Kidney (tissue), 14 donors: Measurements from ENCODE around the gene ITPR1. TPM values are rescaled to one million over a fixed set of nuclear protein-coding genes. Genes with fewer than 3 reads are reported as not detected.

ENCODE experiments used
- DNase-seq, 5 donors: peaks; one replicate each; pipeline ENCODE4 v3.0.0-alpha.2; 2013 to 2020
- FAIRE-seq: peaks from 2 replicates; lab custom pipeline; 2012; peaks lifted over from hg19 to GRCh38; lab: Jason Lieb, UNC
- H3K27ac ChIP-seq, 2 donors: one replicate each; pipeline ENCODE4 v1.7.0; 2013; ENCODE audit warnings: low read depth in 2 of 2, low read length in 2 of 2, inconsistent platforms in 1 of 2
- H3K27me3 ChIP-seq: one replicate; pipeline ENCODE4 v1.7.1; 2013; ENCODE audit warnings: low read length, inconsistent platforms; ENCODE audit not compliant: control insufficient read depth, insufficient read depth
- H3K36me3 ChIP-seq, 3 donors: one replicate each; pipeline versions ENCODE4 v1.7.0 to v1.7.1; 2013; ENCODE audit warnings: low read length in 3 of 3, control low read depth in 1 of 3, inconsistent platforms in 1 of 3; ENCODE audit not compliant: insufficient read depth in 3 of 3, control insufficient read depth in 2 of 3
- H3K4me1 ChIP-seq, 3 donors: one replicate each; pipeline versions ENCODE4 v1.7.0 to v1.7.1; 2013; ENCODE audit warnings: low read length in 3 of 3, inconsistent platforms in 1 of 3, low read depth in 1 of 3; ENCODE audit not compliant: control insufficient read depth in 2 of 3, insufficient read depth in 2 of 3
- H3K4me3 ChIP-seq, 3 donors: one replicate each; pipeline versions ENCODE4 v1.7.0 to v1.8.1; 2013; ENCODE audit warnings: low read length in 3 of 3, control low read depth in 1 of 3, inconsistent platforms in 1 of 3
- H3K9ac ChIP-seq, 3 donors: one replicate each; pipeline versions ENCODE4 v1.7.0 to v1.7.1; 2013; ENCODE audit warnings: low read length in 3 of 3, control low read depth in 1 of 3, inconsistent platforms in 1 of 3
- H3K9me3 ChIP-seq, 3 donors: one replicate each; pipeline versions ENCODE4 v1.7.0 to v1.7.1; 2013; ENCODE audit warnings: low read length in 3 of 3, control low read depth in 1 of 3, inconsistent platforms in 1 of 3; ENCODE audit not compliant: control insufficient read depth in 2 of 3, insufficient read depth in 1 of 3
- intact Hi-C: fragments of 100-400 bp; cut with DNase I; formaldehyde crosslinking; loops from one replicate; pipeline ENCODE4 v1.11.1; 2022
- polyA plus RNA-seq: library from polyadenylated mRNA; stranded (reverse); fragments of 350-450 nt; fragmentation: Illumina TruSeq; extraction: RNeasy Lipid Tissue Mini Kit (QIAGEN cat#74804); gene quantifications from one replicate; pipeline ENCODE4 v1.2.3, GENCODE V29; 2014; ENCODE audit warnings: low read depth, low replicate concordance; ENCODE audit not compliant: insufficient read depth
- total RNA-seq: library from RNA; stranded (reverse); fragmentation: NEBNext Ultra II Directional; extraction: Animal tissue kit (Norgen Biotek cat#: 25700); gene quantifications from one replicate; pipeline ENCODE4 v1.2.1, GENCODE V29; 2021
- TF ChIP-seq, protein P1 (sequence below): IDR thresholded peaks from 3 replicates; pipeline ENCODE4 v1.5.1; 2012; ENCODE audit warnings: mild to moderate bottlenecking, moderate library complexity, borderline replicate concordance; ENCODE audit not compliant: insufficient read depth; ENCODE audit errors: extremely low read depth
- donor health status: control.
- donor health status: control.
- donor health status: control.
- donor health status: control.
- donor health status: control.
- donor health status: DM: yes; HTN: yes; CAD: no.
- donor health status: Normal renal cell carcinoma (clear cell type).

ITPR1 gene
- total and polyA plus RNA-seq, 2 donors from 2014 or later = 30.2 to 81.2 TPM

DNA sequence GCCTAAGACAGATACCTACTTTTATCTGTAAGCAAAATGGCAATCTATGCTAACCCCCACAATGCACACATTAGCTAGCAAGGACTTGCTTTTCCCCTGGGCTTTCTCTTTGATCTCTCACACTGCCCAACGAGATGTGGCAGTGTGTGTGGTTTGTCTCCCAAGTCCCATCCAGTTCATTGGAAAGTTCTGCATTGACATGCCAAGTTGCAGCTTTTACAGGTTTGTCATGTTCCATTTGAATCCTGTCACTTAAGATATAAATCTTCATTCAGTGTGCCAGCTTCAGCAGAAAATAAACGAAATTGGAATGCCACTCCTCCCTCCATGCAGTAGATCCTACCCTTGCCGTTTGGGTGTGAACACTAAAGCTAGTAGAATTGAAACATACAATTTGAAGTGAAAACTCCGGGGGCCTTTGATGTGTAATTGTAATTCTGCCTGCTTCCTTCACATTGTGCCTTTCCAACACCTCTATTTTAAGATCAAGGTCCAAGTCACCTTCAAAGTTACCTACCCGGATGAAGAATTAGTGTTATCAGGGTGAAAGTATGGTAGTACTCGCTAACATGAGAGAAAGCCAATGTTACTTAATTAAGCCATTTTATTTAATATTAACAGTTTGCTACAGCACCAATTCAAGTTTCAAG, 355.2 kb downstream of the ITPR1 start:
- FAIRE-seq (no peak), DNase-seq (no peak)
- intact Hi-C loops = no loop called here
- Histone ChIP-seq H3K9me3 (no peaks in the 10 kb centered on the region), H3K36me3 (no peaks in the 10 kb centered on the region), H3K9ac (no peak overlapping the region), H3K4me1 (peaks cover 0 to 8% (median 0%) of the 10 kb centered on the region in 3 donors), H3K4me3 (no peak overlapping the region), H3K27ac (no peak overlapping the region), H3K27me3 (no peaks in the 10 kb centered on the region)
- TF ChIP-seq, protein P1, sequence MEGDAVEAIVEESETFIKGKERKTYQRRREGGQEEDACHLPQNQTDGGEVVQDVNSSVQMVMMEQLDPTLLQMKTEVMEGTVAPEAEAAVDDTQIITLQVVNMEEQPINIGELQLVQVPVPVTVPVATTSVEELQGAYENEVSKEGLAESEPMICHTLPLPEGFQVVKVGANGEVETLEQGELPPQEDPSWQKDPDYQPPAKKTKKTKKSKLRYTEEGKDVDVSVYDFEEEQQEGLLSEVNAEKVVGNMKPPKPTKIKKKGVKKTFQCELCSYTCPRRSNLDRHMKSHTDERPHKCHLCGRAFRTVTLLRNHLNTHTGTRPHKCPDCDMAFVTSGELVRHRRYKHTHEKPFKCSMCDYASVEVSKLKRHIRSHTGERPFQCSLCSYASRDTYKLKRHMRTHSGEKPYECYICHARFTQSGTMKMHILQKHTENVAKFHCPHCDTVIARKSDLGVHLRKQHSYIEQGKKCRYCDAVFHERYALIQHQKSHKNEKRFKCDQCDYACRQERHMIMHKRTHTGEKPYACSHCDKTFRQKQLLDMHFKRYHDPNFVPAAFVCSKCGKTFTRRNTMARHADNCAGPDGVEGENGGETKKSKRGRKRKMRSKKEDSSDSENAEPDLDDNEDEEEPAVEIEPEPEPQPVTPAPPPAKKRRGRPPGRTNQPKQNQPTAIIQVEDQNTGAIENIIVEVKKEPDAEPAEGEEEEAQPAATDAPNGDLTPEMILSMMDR = no peak

DNA sequence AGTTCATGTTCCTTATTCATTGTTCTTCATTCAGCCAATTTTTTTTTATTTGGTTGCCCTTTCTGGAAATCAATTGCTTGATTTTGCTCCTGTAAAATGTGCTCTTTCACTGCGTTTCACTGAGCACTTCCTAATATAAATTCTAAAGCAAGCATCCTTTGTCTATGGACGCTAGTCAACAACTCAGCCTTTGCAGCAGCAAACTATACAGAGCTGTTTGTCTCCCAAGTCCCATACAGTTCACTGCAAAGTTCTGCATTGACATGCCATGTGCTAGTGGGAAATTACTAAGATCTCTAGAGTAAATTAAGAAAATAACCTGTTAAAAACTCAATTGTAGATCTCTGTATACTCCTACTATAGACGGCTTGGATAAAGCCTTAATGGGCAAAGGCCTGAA, 356.0 kb downstream of the ITPR1 start:
- Histone ChIP-seq H3K36me3 (no peaks in the 10 kb centered on the region), H3K27me3 (no peaks in the 10 kb centered on the region), H3K9me3 (no peaks in the 10 kb centered on the region), H3K27ac (no peak overlapping the region), H3K4me3 (no peak overlapping the region), H3K4me1 (peaks cover 0 to 8% (median 0%) of the 10 kb centered on the region in 3 donors), H3K9ac (no peak overlapping the region)
- intact Hi-C loops = no loop called here
- TF ChIP-seq, protein P1 = no peak
- DNase-seq = no peak
- FAIRE-seq = no peak

DNA sequence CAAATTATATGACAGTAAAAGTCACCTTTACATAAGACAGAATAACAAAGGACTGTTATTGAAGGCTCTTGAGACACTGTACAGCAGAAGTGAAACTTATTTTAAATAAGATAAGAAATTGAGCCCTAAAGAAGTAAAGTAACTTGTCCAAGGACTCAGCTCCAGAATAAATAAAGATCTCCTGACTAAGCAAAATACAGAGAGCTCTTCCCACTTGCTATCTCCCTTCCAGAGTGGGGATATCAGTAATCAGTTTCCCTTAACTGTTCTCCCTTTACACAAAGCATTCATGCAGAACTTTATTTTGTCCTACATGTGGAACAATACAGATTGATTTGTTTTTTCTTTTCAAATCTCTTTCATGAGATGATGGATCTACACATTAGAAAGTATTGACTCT, 356.6 kb downstream of the ITPR1 start:
- Histone ChIP-seq H3K4me1 (peaks cover 0 to 8% (median 0%) of the 10 kb centered on the region in 3 donors), H3K9ac (no peak overlapping the region), H3K4me3 (no peak overlapping the region), H3K27ac (no peak overlapping the region), H3K27me3 (no peaks in the 10 kb centered on the region), H3K36me3 (no peaks in the 10 kb centered on the region), H3K9me3 (no peaks in the 10 kb centered on the region)
- intact Hi-C loops = no loop called here
- TF ChIP-seq, protein P1 = no peak
- DNase-seq (no peak), FAIRE-seq (no peak)
